Measurements from ENCODE around the gene CCDC171.

The CCDC171 gene

GRCh38 chr9:16000811-16001210 lies 448.0 kb downstream of the CCDC171 start:
- DNase-seq (ENCODE audit: low read depth in 2 of 2) = no peak

- no peak for DNase-seq (ENCODE audit: low read depth in 2 of 2)
These were observed 449.0 kb downstream of the CCDC171 start for GRCh38 chr9:16001856-16002255.

GRCh38 chr9:16002816-16003215 lies 450.0 kb downstream of the CCDC171 start:
- DNase-seq (ENCODE audit: low read depth in 2 of 2) = no peak

GRCh38 chr9:16003785-16004184 lies 450.9 kb downstream of the CCDC171 start:
- no peak for DNase-seq (ENCODE audit: low read depth in 2 of 2)

- DNase-seq (ENCODE audit: low read depth in 2 of 2) = no peak
These were observed 451.8 kb downstream of the CCDC171 start for GRCh38 chr9:16004613-16005012.

GRCh38 chr9:16010221-16010620 lies 457.4 kb downstream of the CCDC171 start:
- DNase-seq (ENCODE audit: low read depth in 2 of 2) = peak in 1 of 2 experiments; percentile 34

- no peak for DNase-seq (ENCODE audit: low read depth in 2 of 2)
These were observed 459.8 kb downstream of the CCDC171 start for GRCh38 chr9:16012621-16013020.

GRCh38 chr9:16013366-16013765 lies 460.5 kb downstream of the CCDC171 start:
- no peak for DNase-seq (ENCODE audit: low read depth in 2 of 2)

- DNase-seq (ENCODE audit: low read depth in 2 of 2) = no peak
These were observed 461.0 kb downstream of the CCDC171 start for GRCh38 chr9:16013826-16014225.

- no peak for DNase-seq (ENCODE audit: low read depth in 2 of 2)
These were observed 469.4 kb downstream of the CCDC171 start for GRCh38 chr9:16022228-16022627.

- DNase-seq (ENCODE audit: low read depth in 2 of 2) = no peak
These were observed 470.6 kb downstream of the CCDC171 start for GRCh38 chr9:16023446-16023845.
